GM18951 (cell line): Measurements from ENCODE around the gene CASP1.

Source experiments
- POLR2A ChIP-seq: IDR thresholded peaks from 4 replicates; pipeline ENCODE4 v1.6.1; 2011; ENCODE audit warnings: mild to moderate bottlenecking; ENCODE audit not compliant: insufficient read length, insufficient read depth; ENCODE audit errors: extremely low read depth
- in situ Hi-C: fragments of 300-500 bp; cut with MboI; formaldehyde crosslinking; loops from one replicate; pipeline ENCODE4 v1.12.0; 2022; ENCODE audit warnings: low sequenced_read_pairs, mixed read lengths, inconsistent platforms; ENCODE audit not compliant: unreplicated experiment

CASP1 gene

DNA sequence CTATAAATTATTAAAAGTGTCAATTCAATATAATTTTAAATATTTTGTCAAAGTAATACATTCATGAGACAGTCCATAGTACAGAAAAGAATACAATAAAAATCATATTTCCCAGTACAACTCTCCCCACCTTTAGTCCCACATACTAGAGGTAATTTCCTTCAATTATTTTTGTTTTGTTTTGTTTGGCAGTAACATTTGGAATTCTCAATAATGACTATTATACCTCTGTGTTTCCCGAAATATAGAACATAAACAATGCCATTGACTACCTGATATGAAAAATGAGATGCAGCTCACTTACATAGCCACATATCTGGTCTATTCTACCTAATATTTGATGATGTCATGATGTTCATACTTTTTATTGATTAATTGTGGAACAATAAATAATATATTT is 42.2 kb downstream of the CASP1 start:
- in situ Hi-C loops = no loop called here
- TF ChIP-seq POLR2A = no peak

GRCh38 chr11:104991994-104992393 is 43.0 kb downstream of the CASP1 start:
- no peak for TF ChIP-seq POLR2A
- in situ Hi-C loops = no loop called here

- in situ Hi-C loops = no loop called here
- TF ChIP-seq POLR2A = no peak
Observed at GRCh38 chr11:104984808-104985207, 50.1 kb downstream of the CASP1 start.

GRCh38 chr11:104979839-104980238 is 55.1 kb downstream of the CASP1 start:
- in situ Hi-C loops = no loop called here
- TF ChIP-seq POLR2A = no peak
